ENCODE data around the gene TBC1D8. TPM values are rescaled to one million over a fixed set of nuclear protein-coding genes. Genes with fewer than 3 reads are reported as not detected.
"Not testable (repeated sequence)": the region's sequence is repeated elsewhere in the genome, so short reads cannot be mapped to it uniquely, and the experiment has no call there.

The TBC1D8 gene
- total and polyA plus RNA-seq, 9 donors: 18.3 to 26.6 (median 20.6) TPM

- WGBS (ENCODE audit: insufficient coverage): 100% methylated on average over 1 of the region's 3 CpGs
- Histone ChIP-seq H3K4me3 (ENCODE audit: low read length) (no peak overlapping the region), H3K36me3 (ENCODE audit: control insufficient read depth, insufficient read depth, low read length) (peaks cover 35% of the 10 kb centered on the region), H3K27ac (ENCODE audit: low read length) (no peak overlapping the region), H3K9me3 (replicated peaks; ENCODE audit: control insufficient read depth, low read depth, low read length) (no peaks in the 10 kb centered on the region), H3K27me3 (ENCODE audit: control insufficient read depth, insufficient read depth, low read length) (no peaks in the 10 kb centered on the region), H3K4me1 (ENCODE audit: control insufficient read depth, insufficient read depth, low read length) (peaks cover 1% of the 10 kb centered on the region)
- no peak for DNase-seq
These were observed 98.1 kb downstream of the TBC1D8 start for GRCh38 chr2:101053117-101053516.

DNA sequence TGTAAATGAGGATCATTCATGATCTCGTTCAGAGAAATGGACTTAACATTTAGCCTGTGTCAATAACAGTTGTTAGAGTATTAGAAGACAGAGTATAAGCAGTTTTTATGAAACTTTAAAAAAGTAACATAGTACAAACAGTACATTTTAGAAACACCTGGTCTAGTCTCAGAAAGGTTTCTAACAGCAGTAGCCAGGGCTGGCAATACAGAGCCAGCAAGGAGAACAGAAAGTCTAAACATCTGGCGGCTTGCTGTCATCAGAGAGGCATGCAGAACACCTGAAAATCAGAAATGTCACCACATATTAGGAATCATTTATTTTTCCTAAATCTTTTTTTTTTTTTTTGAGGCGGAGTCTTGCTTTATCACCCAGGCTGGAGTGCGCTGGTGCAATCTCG is 99.0 kb downstream of the TBC1D8 start:
- Histone ChIP-seq H3K4me1 (ENCODE audit: control insufficient read depth, insufficient read depth, low read length) (peaks cover 11% of the 10 kb centered on the region), H3K27me3 (ENCODE audit: control insufficient read depth, insufficient read depth, low read length) (no peaks in the 10 kb centered on the region), H3K27ac (ENCODE audit: low read length) (no peak overlapping the region), H3K36me3 (ENCODE audit: control insufficient read depth, insufficient read depth, low read length) (peaks cover 32% of the 10 kb centered on the region), H3K9me3 (replicated peaks; ENCODE audit: control insufficient read depth, low read depth, low read length) (no peaks in the 10 kb centered on the region), H3K4me3 (ENCODE audit: low read length) (no peak overlapping the region)
- WGBS (ENCODE audit: insufficient coverage): 90% methylated on average over 3 of the region's 5 CpGs
- DNase-seq: no peak

DNA sequence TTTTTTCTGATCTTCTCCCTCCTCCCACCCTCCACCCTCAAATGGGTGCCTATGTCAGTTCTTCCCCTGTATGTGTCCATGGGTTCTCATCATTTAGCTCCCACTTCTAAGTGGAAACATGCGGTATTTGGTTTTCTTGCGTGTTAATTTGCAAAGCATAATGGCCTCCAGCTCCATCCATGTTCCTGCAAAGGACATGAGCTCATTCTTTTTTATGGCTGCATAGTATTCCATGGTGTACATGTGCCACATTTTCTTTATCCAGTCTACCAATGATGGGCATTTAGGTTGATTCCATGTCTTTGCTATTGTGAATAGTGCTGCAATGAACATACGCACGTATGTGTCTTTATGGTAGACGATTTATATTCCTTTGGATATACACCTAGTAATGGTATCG is 100.3 kb downstream of the TBC1D8 start:
- not testable (repeated sequence) for H3K9me3 ChIP-seq (replicated peaks; ENCODE audit: control insufficient read depth, low read depth, low read length); H3K27ac ChIP-seq (ENCODE audit: low read length); H3K4me3 ChIP-seq (ENCODE audit: low read length); H3K27me3 ChIP-seq (ENCODE audit: control insufficient read depth, insufficient read depth, low read length); DNase-seq
- WGBS (ENCODE audit: insufficient coverage): 86% methylated on average over 1 of the region's 6 CpGs
- peaks cover 14% of the 10 kb centered on the region for H3K4me1 ChIP-seq (ENCODE audit: control insufficient read depth, insufficient read depth, low read length)
- peaks cover 30% of the 10 kb centered on the region for H3K36me3 ChIP-seq (ENCODE audit: control insufficient read depth, insufficient read depth, low read length)

DNA sequence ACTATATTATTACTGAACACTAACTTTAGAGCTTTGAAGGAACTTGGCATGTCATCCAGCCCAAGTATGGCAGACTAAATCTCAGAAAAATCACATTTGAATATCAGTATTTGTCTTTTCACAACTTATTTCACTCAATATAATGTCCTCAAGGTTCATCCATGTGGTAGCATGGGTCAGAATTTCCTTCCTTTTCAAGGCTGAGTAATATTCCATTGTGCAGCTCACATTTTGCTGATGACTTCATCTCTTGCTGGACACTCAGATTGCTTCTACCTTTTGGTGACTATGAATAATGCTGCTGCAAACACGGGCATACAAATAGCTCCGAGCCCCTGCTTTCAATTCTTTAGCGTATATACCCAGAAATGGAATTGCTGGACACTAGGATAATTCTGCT is 102.4 kb downstream of the TBC1D8 start:
- Histone ChIP-seq H3K36me3 (ENCODE audit: control insufficient read depth, insufficient read depth, low read length) (peaks cover 24% of the 10 kb centered on the region), H3K27ac (ENCODE audit: low read length) (no peak overlapping the region), H3K4me3 (ENCODE audit: low read length) (no peak overlapping the region), H3K4me1 (ENCODE audit: control insufficient read depth, insufficient read depth, low read length) (peaks cover 14% of the 10 kb centered on the region), H3K9me3 (replicated peaks; ENCODE audit: control insufficient read depth, low read depth, low read length) (no peaks in the 10 kb centered on the region), H3K27me3 (ENCODE audit: control insufficient read depth, insufficient read depth, low read length) (no peaks in the 10 kb centered on the region)
- WGBS (ENCODE audit: insufficient coverage): no CpG with 5 or more reads among the region's 3 CpGs
- no peak for DNase-seq

- no peak overlapping the region for H3K27ac ChIP-seq (ENCODE audit: low read length)
- peaks cover 14% of the 10 kb centered on the region for H3K4me1 ChIP-seq (ENCODE audit: control insufficient read depth, insufficient read depth, low read length)
- H3K4me3 ChIP-seq (ENCODE audit: low read length): no peak overlapping the region
- DNase-seq: peak; percentile 73
- H3K9me3 ChIP-seq (replicated peaks; ENCODE audit: control insufficient read depth, low read depth, low read length): no peaks in the 10 kb centered on the region
- peaks cover 15% of the 10 kb centered on the region for H3K36me3 ChIP-seq (ENCODE audit: control insufficient read depth, insufficient read depth, low read length)
- no peaks in the 10 kb centered on the region for H3K27me3 ChIP-seq (ENCODE audit: control insufficient read depth, insufficient read depth, low read length)
- WGBS (ENCODE audit: insufficient coverage): 30% methylated on average over 2 of the region's 6 CpGs
These were observed 103.4 kb downstream of the TBC1D8 start for GRCh38 chr2:101047774-101048173.

- WGBS (ENCODE audit: insufficient coverage): 70% methylated on average over 5 of the region's 12 CpGs
These were observed 104.0 kb downstream of the TBC1D8 start for GRCh38 chr2:101047075-101047766.

DNA sequence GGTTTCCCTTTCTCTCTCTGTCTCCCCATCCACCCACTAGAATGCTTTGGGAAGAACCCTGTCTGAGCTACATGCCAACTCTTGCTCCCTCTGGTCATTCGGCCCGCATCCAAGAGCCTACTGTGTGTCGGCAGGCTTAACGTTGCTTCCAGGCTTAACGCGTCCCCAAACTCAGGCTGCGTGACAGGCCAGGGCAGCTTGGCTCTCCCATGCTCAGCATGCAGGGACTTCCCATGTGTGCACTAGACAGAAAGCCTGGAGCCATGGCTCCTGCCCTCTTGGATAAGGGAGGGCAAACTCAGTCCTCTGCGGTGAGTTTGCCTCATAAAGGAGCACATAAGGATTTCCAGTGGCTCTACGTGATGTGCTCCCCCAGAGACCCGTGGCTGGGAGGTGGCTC is 105.9 kb downstream of the TBC1D8 start:
- Histone ChIP-seq H3K4me1 (ENCODE audit: control insufficient read depth, insufficient read depth, low read length) (peaks cover 14% of the 10 kb centered on the region), H3K36me3 (ENCODE audit: control insufficient read depth, insufficient read depth, low read length) (peaks cover 10% of the 10 kb centered on the region), H3K27ac (ENCODE audit: low read length) (no peak overlapping the region), H3K27me3 (ENCODE audit: control insufficient read depth, insufficient read depth, low read length) (no peaks in the 10 kb centered on the region), H3K9me3 (replicated peaks; ENCODE audit: control insufficient read depth, low read depth, low read length) (no peaks in the 10 kb centered on the region), H3K4me3 (ENCODE audit: low read length) (no peak overlapping the region)
- no peak for DNase-seq
- 84% methylated on average over 10 of the region's 10 CpGs for WGBS (ENCODE audit: insufficient coverage)

More at GRCh38 chr2:101047075-101047766, 104.0 kb downstream of the TBC1D8 start:
- peaks cover 14% of the 10 kb centered on the region for H3K4me1 ChIP-seq (ENCODE audit: control insufficient read depth, insufficient read depth, low read length)
- no peak overlapping the region for H3K27ac ChIP-seq (ENCODE audit: low read length)
- no peak for DNase-seq
- H3K27me3 ChIP-seq (ENCODE audit: control insufficient read depth, insufficient read depth, low read length): no peaks in the 10 kb centered on the region
- peaks cover 14% of the 10 kb centered on the region for H3K36me3 ChIP-seq (ENCODE audit: control insufficient read depth, insufficient read depth, low read length)
- H3K4me3 ChIP-seq (ENCODE audit: low read length): no peak overlapping the region
- H3K9me3 ChIP-seq (replicated peaks; ENCODE audit: control insufficient read depth, low read depth, low read length): no peaks in the 10 kb centered on the region

DNA sequence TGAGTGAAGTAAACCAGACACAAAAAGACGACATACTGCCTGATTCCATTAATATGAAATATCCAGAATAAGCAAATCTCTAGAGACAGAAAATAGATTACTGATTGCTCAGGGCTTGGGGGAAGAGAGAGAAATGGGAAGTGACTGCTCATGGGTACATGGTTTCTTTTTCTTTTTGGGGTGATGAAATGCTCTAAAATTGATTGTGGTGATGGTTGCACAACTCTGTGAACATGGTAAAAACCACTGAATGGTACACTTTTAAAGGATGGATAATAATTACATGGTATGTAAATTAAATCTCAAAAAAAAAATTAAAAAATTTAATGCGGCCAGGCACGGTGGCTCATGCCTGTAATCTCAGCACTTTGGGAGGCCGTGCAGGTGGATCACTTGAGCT is 109.8 kb downstream of the TBC1D8 start:
- DNase-seq: no peak
- WGBS (ENCODE audit: insufficient coverage): 100% methylated on average over 1 of the region's 4 CpGs
- Histone ChIP-seq H3K4me1 (ENCODE audit: control insufficient read depth, insufficient read depth, low read length) (no peaks in the 10 kb centered on the region), H3K27ac (ENCODE audit: low read length) (no peak overlapping the region), H3K4me3 (ENCODE audit: low read length) (no peak overlapping the region), H3K9me3 (replicated peaks; ENCODE audit: control insufficient read depth, low read depth, low read length) (no peaks in the 10 kb centered on the region), H3K36me3 (ENCODE audit: control insufficient read depth, insufficient read depth, low read length) (peaks cover 28% of the 10 kb centered on the region), H3K27me3 (ENCODE audit: control insufficient read depth, insufficient read depth, low read length) (no peaks in the 10 kb centered on the region)

DNA sequence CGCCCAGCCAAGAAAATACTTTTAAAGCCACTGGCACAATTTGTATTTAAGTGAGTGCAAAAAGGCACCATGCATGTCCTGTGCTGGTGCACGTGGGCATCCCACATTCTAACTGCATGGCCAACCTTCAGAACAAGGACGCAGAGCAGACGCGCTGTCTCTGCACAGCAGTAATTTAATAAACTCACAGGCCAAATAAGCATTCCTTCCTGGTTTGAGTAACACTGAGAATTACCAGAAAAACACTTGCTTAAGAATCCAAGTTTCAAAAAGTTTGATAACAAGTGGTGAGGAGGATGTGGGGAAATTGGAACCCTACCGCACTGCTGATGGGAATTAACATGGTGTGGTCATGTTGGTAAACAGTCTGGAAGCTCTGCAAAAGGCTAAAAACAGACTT is 110.4 kb downstream of the TBC1D8 start:
- no peaks in the 10 kb centered on the region for H3K27me3 ChIP-seq (ENCODE audit: control insufficient read depth, insufficient read depth, low read length)
- no peaks in the 10 kb centered on the region for H3K4me1 ChIP-seq (ENCODE audit: control insufficient read depth, insufficient read depth, low read length)

GRCh38 chr2:101040072-101040471 is 111.1 kb downstream of the TBC1D8 start:
- peaks cover 39% of the 10 kb centered on the region for H3K36me3 ChIP-seq (ENCODE audit: control insufficient read depth, insufficient read depth, low read length)
- no peak overlapping the region for H3K27ac ChIP-seq (ENCODE audit: low read length)
- no peaks in the 10 kb centered on the region for H3K9me3 ChIP-seq (replicated peaks; ENCODE audit: control insufficient read depth, low read depth, low read length)
- H3K4me3 ChIP-seq (ENCODE audit: low read length): no peak overlapping the region
- no peak for DNase-seq
- no peaks in the 10 kb centered on the region for H3K27me3 ChIP-seq (ENCODE audit: control insufficient read depth, insufficient read depth, low read length)
- WGBS (ENCODE audit: insufficient coverage): 85% methylated on average over 10 of the region's 13 CpGs
- no peaks in the 10 kb centered on the region for H3K4me1 ChIP-seq (ENCODE audit: control insufficient read depth, insufficient read depth, low read length)

More for the DNA sequence above, 110.4 kb downstream of the TBC1D8 start:
- 83% methylated on average over 4 of the region's 6 CpGs for WGBS (ENCODE audit: insufficient coverage)
- H3K27ac ChIP-seq (ENCODE audit: low read length): no peak overlapping the region
- H3K9me3 ChIP-seq (replicated peaks; ENCODE audit: control insufficient read depth, low read depth, low read length): no peaks in the 10 kb centered on the region
- H3K4me3 ChIP-seq (ENCODE audit: low read length): no peak overlapping the region
- H3K36me3 ChIP-seq (ENCODE audit: control insufficient read depth, insufficient read depth, low read length): peaks cover 32% of the 10 kb centered on the region
- DNase-seq: no peak

Data from muscle of leg (tissue), 11 donors.